GM12872 (cell line): Measurements from ENCODE around the gene ARPC4.

ENCODE experiments used
- CTCF ChIP-seq: IDR thresholded peaks from 3 replicates; pipeline ENCODE4 v1.5.1; 2011; ENCODE audit warnings: low read depth, mild to moderate bottlenecking, low read length, moderate library complexity; ENCODE audit not compliant: insufficient read depth

Gene ARPC4

DNA sequence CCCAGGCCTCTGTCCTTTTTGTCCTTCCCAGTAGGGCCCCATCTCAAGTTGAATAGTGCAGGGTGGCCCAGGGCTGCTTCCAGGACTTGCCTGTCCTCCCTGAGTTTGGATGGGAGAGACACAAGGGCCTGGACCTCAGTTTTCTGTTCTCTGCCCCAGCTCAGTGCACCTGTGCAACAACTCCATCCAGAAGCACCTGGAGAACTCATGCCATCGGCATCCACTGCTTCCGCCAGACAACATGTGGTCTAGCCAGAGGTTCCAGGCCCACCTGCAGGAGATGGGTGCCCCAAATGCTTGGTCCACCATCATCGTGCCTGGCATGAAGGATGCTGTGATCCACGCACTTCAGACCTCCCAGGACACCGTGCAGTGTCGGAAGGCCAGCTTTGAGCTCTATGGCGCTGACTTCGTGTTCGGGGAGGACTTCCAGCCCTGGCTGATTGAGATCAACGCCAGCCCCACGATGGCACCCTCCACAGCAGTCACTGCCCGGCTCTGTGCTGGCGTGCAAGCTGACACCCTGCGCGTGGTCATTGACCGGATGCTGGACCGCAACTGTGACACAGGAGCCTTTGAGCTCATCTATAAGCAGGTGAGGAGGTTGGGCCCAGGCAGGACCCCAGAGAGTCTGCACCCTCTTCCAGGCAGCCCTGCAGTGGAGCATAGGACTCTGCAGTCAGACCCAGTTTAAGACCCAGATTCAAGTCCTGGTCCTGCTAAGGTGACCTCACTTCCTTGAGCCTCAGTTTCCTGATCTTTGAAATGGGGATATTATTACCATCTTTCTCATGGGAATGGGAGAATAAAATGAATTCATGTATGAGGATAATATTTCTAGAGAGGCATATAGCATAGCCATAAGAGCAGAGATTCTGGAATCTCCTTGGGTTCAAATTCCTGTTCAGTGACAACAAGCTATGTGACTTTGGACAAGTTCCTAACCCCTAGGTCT lies 36.2 kb downstream of the ARPC4 start:
- no peak for TF ChIP-seq CTCF

DNA sequence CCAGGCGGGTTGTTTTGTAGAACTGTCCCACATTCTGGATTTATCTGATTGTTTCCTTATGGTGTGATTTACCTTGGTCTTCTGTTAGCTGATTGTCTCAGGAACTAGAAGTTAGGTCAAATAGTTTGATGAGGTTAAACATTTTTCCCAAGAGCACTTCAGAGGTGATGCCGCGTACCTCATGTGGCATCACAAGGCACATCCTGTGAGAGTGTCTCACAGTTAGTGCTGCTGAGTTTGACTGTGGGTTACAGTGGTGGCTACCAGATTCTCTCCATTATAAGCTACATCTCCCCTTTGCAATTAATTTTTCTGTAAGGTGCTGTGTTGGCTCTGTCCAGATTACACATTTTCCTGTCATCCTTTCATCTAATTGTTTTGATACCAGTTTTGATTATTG lies 38.4 kb downstream of the ARPC4 start:
- TF ChIP-seq CTCF, result no peak

DNA sequence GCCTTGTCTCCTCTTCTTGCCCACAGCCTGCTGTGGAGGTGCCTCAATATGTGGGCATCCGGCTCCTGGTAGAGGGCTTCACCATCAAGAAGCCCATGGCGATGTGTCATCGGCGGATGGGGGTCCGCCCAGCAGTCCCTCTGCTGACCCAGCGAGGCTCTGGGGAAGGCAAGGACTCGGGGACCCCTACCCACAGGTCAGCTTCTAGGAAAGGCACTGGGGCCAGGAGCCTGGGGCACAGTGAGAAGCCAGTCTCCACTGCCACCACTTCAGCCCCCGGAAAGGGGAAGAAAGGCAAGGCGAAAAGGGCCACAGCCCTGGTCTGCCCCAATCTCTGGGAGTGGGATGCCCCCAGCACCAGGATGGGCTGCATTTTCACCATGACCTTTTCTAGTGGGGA lies 40.2 kb downstream of the ARPC4 start:
- TF ChIP-seq CTCF, result no peak

DNA sequence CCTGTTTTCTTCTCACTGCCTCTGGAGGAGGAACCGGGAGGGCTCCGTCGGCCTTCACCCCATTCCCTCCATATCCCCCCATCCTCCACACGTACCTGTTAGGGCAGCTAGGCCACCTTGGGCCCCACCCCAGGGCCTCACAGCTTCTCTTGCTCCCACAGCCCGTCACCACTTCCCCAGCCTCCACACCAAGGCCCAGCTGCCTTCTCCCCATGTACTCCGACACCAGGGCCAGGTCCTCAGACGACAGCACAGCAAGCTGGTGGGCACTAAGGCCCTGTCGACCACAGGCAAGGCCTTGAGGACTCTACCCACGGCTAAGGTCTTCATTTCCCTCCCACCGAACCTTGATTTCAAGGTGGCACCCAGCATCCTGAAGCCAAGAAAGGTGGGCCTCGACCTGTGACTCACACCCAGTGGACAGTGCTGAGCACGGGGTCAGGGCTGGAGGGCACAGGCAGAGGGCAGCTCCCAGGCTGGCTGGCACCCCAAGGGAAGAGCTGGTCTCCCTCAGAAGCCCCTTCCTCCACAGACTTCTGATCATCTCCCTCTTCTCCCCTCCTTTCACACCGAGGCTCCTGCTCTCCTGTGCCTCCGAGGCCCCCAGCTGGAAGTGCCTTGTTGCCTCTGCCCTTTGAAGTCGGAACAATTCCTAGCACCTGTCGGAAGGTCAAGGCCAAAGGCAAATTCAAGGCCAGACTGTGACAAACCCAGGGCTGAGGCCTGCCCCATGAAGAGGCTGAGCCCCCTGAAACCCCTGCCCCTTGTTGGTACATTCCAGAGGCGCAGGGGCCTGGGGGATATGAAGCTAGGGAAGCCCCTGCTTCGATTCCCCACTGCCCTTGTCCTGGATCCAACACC lies 41.9 kb downstream of the ARPC4 start:
- no peak for TF ChIP-seq CTCF

- no peak for TF ChIP-seq CTCF
Measured at GRCh38 chr3:9837701-9838582, 45.1 kb downstream of the ARPC4 start.

DNA sequence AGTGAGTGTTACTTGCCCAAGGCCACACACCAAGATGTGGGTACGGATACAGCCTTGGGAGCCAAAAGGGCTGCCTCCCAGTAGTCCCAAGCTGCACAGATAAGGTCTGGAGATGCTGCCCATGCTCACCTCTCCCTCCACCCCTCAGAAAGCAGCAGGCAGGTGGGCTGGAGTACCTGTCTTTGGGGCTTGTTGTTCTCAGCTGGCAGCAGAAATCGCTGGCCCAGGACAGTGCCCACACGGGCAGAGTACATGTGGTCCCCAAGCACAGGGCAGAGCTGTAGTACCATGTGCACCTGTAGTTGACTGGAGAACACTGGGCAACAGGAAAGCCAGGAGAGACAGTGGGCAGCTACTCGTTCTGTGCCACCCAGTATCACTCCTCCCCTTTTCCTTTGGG lies 46.0 kb downstream of the ARPC4 start:
- TF ChIP-seq CTCF, result no peak

DNA sequence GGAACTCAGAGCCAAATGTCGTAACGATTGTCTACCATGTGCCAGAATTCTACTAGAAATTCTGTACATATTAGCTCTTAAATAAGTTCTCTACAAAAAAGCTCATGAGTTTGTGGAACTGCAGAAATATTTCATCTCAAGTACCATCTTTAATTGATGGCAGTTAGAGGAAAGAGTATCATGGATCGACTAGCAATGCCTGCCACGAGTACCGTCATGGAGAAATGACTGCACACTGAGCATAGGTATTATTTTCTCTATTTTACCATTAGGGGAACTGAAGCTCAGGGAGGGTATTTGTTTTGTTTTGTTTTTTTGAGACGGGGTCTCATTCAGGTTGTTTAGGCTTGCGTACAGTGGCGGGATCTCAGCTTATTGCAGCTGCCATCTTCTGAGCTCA lies 48.1 kb downstream of the ARPC4 start:
- TF ChIP-seq CTCF, result no peak
